Measurements from ENCODE around the gene G6PC1.

DNA sequence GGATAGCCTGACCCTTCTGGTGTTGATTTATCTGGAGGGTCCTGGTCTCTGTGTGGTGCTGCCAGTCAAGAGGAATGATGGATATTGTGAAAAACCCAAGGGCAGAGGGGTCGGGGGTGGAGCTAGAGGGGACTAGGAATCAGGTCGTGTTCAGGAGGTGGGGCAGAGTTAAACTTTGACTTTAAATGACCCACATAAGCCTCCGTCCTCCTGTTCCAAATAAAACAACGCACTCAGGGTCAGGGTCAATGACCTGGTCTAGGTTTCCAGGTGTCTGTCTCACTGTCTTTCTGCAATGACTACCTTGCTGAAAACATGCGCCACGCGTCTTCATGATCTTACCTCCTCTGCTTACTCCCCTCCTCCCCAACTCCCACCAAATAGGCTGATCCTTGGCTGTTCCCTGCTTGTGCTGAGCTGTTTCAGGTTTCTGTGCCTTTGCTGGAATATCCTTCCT, 34.9 kb upstream of the G6PC1 start:
- TF ChIP-seq EZH2 (IDR thresholded peaks at IDR 0.05; ENCODE audit: low read depth) = no peak
- no peak for TF ChIP-seq CTCF (conservative IDR thresholded peaks at IDR 0.05)

All from PC-9 (cell line).